Testis (tissue), 3 donors: ENCODE results near the gene NEBL. TPM values are rescaled to one million over a fixed set of nuclear protein-coding genes. Genes with fewer than 3 reads are reported as not detected.

Source experiments
- DNase-seq: peaks from one replicate; pipeline ENCODE4 v3.0.0-alpha.2; 2019
- H3K27ac ChIP-seq, 2 donors: fragments of 200-600 bp; sonication (generic); one replicate each; pipeline ENCODE4 v1.5.1; 2019
- H3K27me3 ChIP-seq: fragments of 200-600 bp; sonication (generic); one replicate; pipeline ENCODE4 v1.5.1; 2019
- H3K36me3 ChIP-seq: fragments of 200-600 bp; sonication (generic); one replicate; pipeline ENCODE4 v1.5.1; 2017; ENCODE audit warnings: low read depth; ENCODE audit errors: missing control alignments
- H3K4me1 ChIP-seq: fragments of 200-600 bp; sonication (generic); one replicate; pipeline ENCODE4 v1.5.1; 2019
- H3K4me3 ChIP-seq, 2 donors: fragments of 200-600 bp; sonication (generic); one replicate each; pipeline ENCODE4 v1.5.1; 2017 to 2019
- H3K9me3 ChIP-seq: fragments of 200-600 bp; sonication (generic); one replicate; pipeline ENCODE4 v1.5.1; 2017
- POLR2A ChIP-seq: fragments of 450-650 bp; IDR thresholded peaks from one replicate; pipeline ENCODE4 v1.6.1; 2017; ENCODE audit warnings: antibody characterized with exemption, mild to moderate bottlenecking, moderate library complexity
- WGBS, 2 donors: methylation state at CpG; one replicate each; pipeline ENCODE4 v1.1.5; 2018; 5-methylcytosine and 5-hydroxymethylcytosine counted together
- intact Hi-C: fragments of 100-400 bp; cut with DNase I; formaldehyde crosslinking; loops from one replicate; pipeline ENCODE4 v1.15.1; 2023; ENCODE audit warnings: low total_unique reads
- polyA plus RNA-seq: library from polyadenylated mRNA; stranded (reverse); fragments of 350-450 nt; fragmentation: Illumina TruSeq; extraction: RNeasy Lipid Tissue Mini Kit (QIAGEN cat#74804); gene quantifications from one replicate; pipeline ENCODE4 v1.2.3, GENCODE V29; 2014; ENCODE audit warnings: low read depth, low replicate concordance; ENCODE audit not compliant: insufficient read depth
- total RNA-seq, 2 donors: library from RNA; depleted of rRNA; stranded (reverse); fragments of >200 nt; gene quantifications; one replicate each; pipeline ENCODE4 v1.2.3, GENCODE V29; 2016
- TF ChIP-seq, protein P1 (sequence below), 3 experiments: fragments of 450-650 bp in 2 of 3; fragments of 200-600 bp in 1 of 3; sonication (generic) in 1 of 3; IDR thresholded peaks; one replicate each; pipeline ENCODE4 v1.5.1; 2016 to 2019; ENCODE audit warnings: antibody characterized with exemption in 3 of 3, mild to moderate bottlenecking in 2 of 3, moderate library complexity in 1 of 3

Gene NEBL
- total and polyA plus RNA-seq, 3 donors from 2014 or later: 4.9 to 20.0 (median 15.5) TPM

GRCh38 chr10:20841419-20841818, 55.7 kb downstream of the NEBL start:
- no peak for DNase-seq
- Histone ChIP-seq H3K9me3 (no peaks in the 10 kb centered on the region), H3K36me3 (no peaks in the 10 kb centered on the region), H3K27me3 (no peaks in the 10 kb centered on the region), H3K27ac (no peak overlapping the region), H3K4me1 (peaks cover 3% of the 10 kb centered on the region), H3K4me3 (no peak overlapping the region)
- WGBS, 2 donors: 96 to 97% methylated on average over 2 of the region's 2 CpGs
- TF ChIP-seq, protein P1, sequence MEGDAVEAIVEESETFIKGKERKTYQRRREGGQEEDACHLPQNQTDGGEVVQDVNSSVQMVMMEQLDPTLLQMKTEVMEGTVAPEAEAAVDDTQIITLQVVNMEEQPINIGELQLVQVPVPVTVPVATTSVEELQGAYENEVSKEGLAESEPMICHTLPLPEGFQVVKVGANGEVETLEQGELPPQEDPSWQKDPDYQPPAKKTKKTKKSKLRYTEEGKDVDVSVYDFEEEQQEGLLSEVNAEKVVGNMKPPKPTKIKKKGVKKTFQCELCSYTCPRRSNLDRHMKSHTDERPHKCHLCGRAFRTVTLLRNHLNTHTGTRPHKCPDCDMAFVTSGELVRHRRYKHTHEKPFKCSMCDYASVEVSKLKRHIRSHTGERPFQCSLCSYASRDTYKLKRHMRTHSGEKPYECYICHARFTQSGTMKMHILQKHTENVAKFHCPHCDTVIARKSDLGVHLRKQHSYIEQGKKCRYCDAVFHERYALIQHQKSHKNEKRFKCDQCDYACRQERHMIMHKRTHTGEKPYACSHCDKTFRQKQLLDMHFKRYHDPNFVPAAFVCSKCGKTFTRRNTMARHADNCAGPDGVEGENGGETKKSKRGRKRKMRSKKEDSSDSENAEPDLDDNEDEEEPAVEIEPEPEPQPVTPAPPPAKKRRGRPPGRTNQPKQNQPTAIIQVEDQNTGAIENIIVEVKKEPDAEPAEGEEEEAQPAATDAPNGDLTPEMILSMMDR (IDR thresholded peaks at IDR 0.05): no peak
- no peak for TF ChIP-seq POLR2A
- intact Hi-C loops: no loop called here

DNA sequence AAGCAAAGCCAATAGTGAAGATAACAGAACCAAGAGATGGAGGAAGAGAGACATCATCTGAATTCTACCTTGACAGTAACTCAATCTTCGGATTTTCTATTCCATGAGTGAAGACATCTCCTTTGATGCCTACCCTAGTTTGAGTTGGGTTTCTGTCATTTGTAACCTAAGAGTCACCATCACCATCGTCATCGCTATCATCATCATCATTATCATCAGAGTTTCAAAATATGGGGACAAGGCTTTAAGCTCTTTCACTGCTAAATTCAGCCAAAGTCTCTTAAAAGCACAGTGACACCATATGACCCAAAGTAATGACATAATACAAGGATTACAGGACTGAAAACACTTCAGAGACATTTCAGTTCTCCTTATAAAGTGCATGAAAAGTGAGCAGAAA, 57.2 kb downstream of the NEBL start:
- H3K36me3 ChIP-seq: no peaks in the 10 kb centered on the region
- TF ChIP-seq, protein P1 (IDR thresholded peaks at IDR 0.05): no peak
- TF ChIP-seq POLR2A: no peak
- intact Hi-C loops: no loop called here
- 93 to 97% methylated on average over 3 of the region's 3 CpGs for WGBS, 2 donors
- no peak overlapping the region for H3K4me3 ChIP-seq
- no peak overlapping the region for H3K27ac ChIP-seq
- DNase-seq: no peak
- no peaks in the 10 kb centered on the region for H3K4me1 ChIP-seq
- H3K9me3 ChIP-seq: no peaks in the 10 kb centered on the region
- no peaks in the 10 kb centered on the region for H3K27me3 ChIP-seq

- intact Hi-C loops: no loop called here
- WGBS, 2 donors: 89 to 92% methylated on average over 4 of the region's 4 CpGs
- Histone ChIP-seq H3K4me3 (no peak overlapping the region), H3K27ac (no peak overlapping the region), H3K36me3 (no peaks in the 10 kb centered on the region), H3K4me1 (no peaks in the 10 kb centered on the region), H3K27me3 (no peaks in the 10 kb centered on the region), H3K9me3 (no peaks in the 10 kb centered on the region)
- no peak for DNase-seq
- TF ChIP-seq POLR2A: no peak
- TF ChIP-seq, protein P1 (IDR thresholded peaks at IDR 0.05): no peak
Observed at GRCh38 chr10:20839141-20839540, 58.0 kb downstream of the NEBL start.

DNA sequence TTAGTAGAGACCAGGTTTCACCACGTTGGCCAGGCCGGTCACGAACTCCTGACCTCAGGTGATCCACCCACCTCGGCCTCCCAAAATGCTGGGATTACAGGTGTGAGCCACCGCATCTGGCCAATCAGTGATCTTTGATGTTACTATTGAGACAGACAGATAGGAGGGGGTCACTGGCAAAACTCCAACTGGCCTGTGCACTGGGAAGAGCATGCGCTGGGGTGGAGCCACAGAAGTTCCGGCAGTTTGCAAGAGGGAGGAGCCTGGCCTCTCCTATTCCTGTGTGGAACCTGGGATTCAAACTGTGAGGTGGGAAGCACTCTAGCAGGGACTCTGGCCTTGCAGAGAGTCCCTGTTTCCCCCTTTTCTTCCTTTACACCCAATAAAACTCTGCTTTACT, 60.7 kb downstream of the NEBL start:
- 96 to 99% methylated on average over 7 of the region's 7 CpGs for WGBS, 2 donors
- DNase-seq: no peak
- Histone ChIP-seq H3K9me3 (no peaks in the 10 kb centered on the region), H3K4me1 (no peaks in the 10 kb centered on the region), H3K27ac (no peak overlapping the region), H3K36me3 (no peaks in the 10 kb centered on the region), H3K27me3 (no peaks in the 10 kb centered on the region), H3K4me3 (no peak overlapping the region)
- intact Hi-C loops: no loop called here
- TF ChIP-seq, protein P1 (IDR thresholded peaks at IDR 0.05): no peak
- TF ChIP-seq POLR2A: no peak

DNA sequence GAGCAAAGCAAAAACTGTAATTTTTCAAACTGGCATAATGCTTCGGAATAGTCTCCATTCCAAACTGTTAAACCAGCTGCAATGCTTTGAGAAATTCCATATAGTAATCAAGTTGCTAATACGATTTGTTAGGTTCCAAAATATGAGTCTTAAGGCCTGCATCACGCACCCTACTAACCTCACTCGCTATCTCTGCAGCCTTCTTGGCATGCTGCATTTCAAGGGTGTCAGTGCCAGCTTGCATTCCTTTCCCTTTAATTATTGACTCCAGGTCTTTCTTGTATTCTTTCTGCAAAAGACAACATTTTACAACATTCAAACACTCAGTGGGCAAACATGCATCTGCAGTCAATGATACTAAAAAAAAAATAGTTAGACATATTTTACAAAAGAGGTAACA, 61.8 kb downstream of the NEBL start:
- intact Hi-C loops: no loop called here
- no peak for TF ChIP-seq POLR2A
- TF ChIP-seq, protein P1 (IDR thresholded peaks at IDR 0.05): no peak
- 68 to 74% methylated on average over 4 of the region's 4 CpGs for WGBS, 2 donors

More for the DNA sequence above, 61.8 kb downstream of the NEBL start:
- Histone ChIP-seq H3K36me3 (no peaks in the 10 kb centered on the region), H3K4me1 (no peaks in the 10 kb centered on the region), H3K9me3 (no peaks in the 10 kb centered on the region), H3K4me3 (no peak overlapping the region), H3K27ac (no peak overlapping the region), H3K27me3 (no peaks in the 10 kb centered on the region)
- DNase-seq: no peak
